ACC112 (cell line): Measurements from ENCODE around the gene OR6B1.

Source experiments
- H2AFZ ChIP-seq: fragments of 200-600 bp; sonication (generic); one replicate; pipeline ENCODE4 v1.6.0; 2017; ENCODE audit warnings: antibody characterized with exemption, low read length; ENCODE audit not compliant: unreplicated experiment
- H3K27ac ChIP-seq: fragments of 200-600 bp; sonication (generic); 2 replicates; pipeline ENCODE4 v1.5.1; 2014; ENCODE audit warnings: low read depth, mild to moderate bottlenecking, antibody characterized with exemption, low read length, moderate library complexity
- H3K27me3 ChIP-seq: fragments of 200-600 bp; sonication (generic); 2 replicates; pipeline ENCODE4 v1.6.1; 2014; ENCODE audit warnings: mild to moderate bottlenecking, antibody characterized with exemption, low read length, moderate library complexity, mixed read lengths; ENCODE audit not compliant: insufficient read depth
- H3K36me3 ChIP-seq: fragments of 200-600 bp; sonication (generic); 2 replicates; pipeline ENCODE4 v1.6.1; 2016; ENCODE audit warnings: mild to moderate bottlenecking, antibody characterized with exemption, low read length, moderate library complexity, mixed read lengths; ENCODE audit not compliant: insufficient read depth
- H3K4me1 ChIP-seq: fragments of 200-600 bp; sonication (generic); one replicate; pipeline ENCODE4 v1.6.1; 2016; ENCODE audit warnings: low read length, mixed read lengths; ENCODE audit not compliant: insufficient read depth, unreplicated experiment, control insufficient read depth
- H3K4me3 ChIP-seq: fragments of 200-600 bp; sonication (generic); 2 replicates; pipeline ENCODE4 v1.5.1; 2014; ENCODE audit warnings: mild to moderate bottlenecking, low read depth, low read length
- H3K79me2 ChIP-seq: fragments of 200-600 bp; sonication (generic); one replicate; pipeline ENCODE4 v1.6.0; 2016; ENCODE audit warnings: low read length; ENCODE audit not compliant: control insufficient read depth, unreplicated experiment, insufficient read depth

The OR6B1 gene

GRCh38 chr7:143978585-143978984 lies 21.5 kb upstream of the OR6B1 start:
- no peaks in the 10 kb centered on the region for H3K36me3 ChIP-seq
- peaks cover 27% of the 10 kb centered on the region for H3K4me1 ChIP-seq
- H3K79me2 ChIP-seq, result no peaks in the 10 kb centered on the region
- no peaks in the 10 kb centered on the region for H3K27me3 ChIP-seq
- peak overlapping the region; percentile 14; the same call in 1 of the 2 replicates for H3K4me3 ChIP-seq
- H3K27ac ChIP-seq, result peak overlapping the region; percentile 80; the same call in 1 of the 2 replicates
- H2AFZ ChIP-seq, result no peak overlapping the region

- Histone ChIP-seq H3K27ac (peak overlapping the region; percentile 80), H2AFZ (no peak overlapping the region), H3K4me3 (peak overlapping the region; percentile 30; the same call in 1 of the 2 replicates), H3K4me1 (peaks cover 27% of the 10 kb centered on the region), H3K36me3 (no peaks in the 10 kb centered on the region), H3K79me2 (no peaks in the 10 kb centered on the region), H3K27me3 (no peaks in the 10 kb centered on the region)
Observed at GRCh38 chr7:143979359-143979758, 20.8 kb upstream of the OR6B1 start.

- H3K27ac ChIP-seq, result peak overlapping the region; percentile 80
- H3K79me2 ChIP-seq, result no peaks in the 10 kb centered on the region
- no peaks in the 10 kb centered on the region for H3K36me3 ChIP-seq
- peak overlapping the region; percentile 30; the same call in 1 of the 2 replicates for H3K4me3 ChIP-seq
- H3K4me1 ChIP-seq, result peaks cover 27% of the 10 kb centered on the region
- H2AFZ ChIP-seq, result no peak overlapping the region
- no peaks in the 10 kb centered on the region for H3K27me3 ChIP-seq
Observed at GRCh38 chr7:143979998-143980397, 20.1 kb upstream of the OR6B1 start.

GRCh38 chr7:143980746-143981510 lies 19.2 kb upstream of the OR6B1 start:
- no peaks in the 10 kb centered on the region for H3K36me3 ChIP-seq
- no peak overlapping the region for H3K4me3 ChIP-seq
- no peaks in the 10 kb centered on the region for H3K27me3 ChIP-seq
- H3K4me1 ChIP-seq, result peaks cover 27% of the 10 kb centered on the region
- peak overlapping the region; percentile 80; the same call in 1 of the 2 replicates for H3K27ac ChIP-seq
- H2AFZ ChIP-seq, result no peak overlapping the region
- H3K79me2 ChIP-seq, result no peaks in the 10 kb centered on the region

GRCh38 chr7:143983960-143984359 lies 16.2 kb upstream of the OR6B1 start:
- H3K27ac ChIP-seq, result no peak overlapping the region
- no peaks in the 10 kb centered on the region for H3K27me3 ChIP-seq
- H2AFZ ChIP-seq, result no peak overlapping the region
- no peak overlapping the region for H3K4me3 ChIP-seq
- peaks cover 28% of the 10 kb centered on the region for H3K4me1 ChIP-seq
- H3K36me3 ChIP-seq, result no peaks in the 10 kb centered on the region
- no peaks in the 10 kb centered on the region for H3K79me2 ChIP-seq

- H3K4me3 ChIP-seq, result peak overlapping the region; percentile 48
- H3K79me2 ChIP-seq, result no peaks in the 10 kb centered on the region
- H3K36me3 ChIP-seq, result no peaks in the 10 kb centered on the region
- H3K4me1 ChIP-seq, result peaks cover 8% of the 10 kb centered on the region
- H2AFZ ChIP-seq, result peak overlapping the region; percentile 98
- H3K27ac ChIP-seq, result no peak overlapping the region
- H3K27me3 ChIP-seq, result no peaks in the 10 kb centered on the region
Observed at GRCh38 chr7:143987513-143987912, 12.6 kb upstream of the OR6B1 start.

- peaks cover 8% of the 10 kb centered on the region for H3K4me1 ChIP-seq
- H3K79me2 ChIP-seq, result no peaks in the 10 kb centered on the region
- no peaks in the 10 kb centered on the region for H3K27me3 ChIP-seq
- H2AFZ ChIP-seq, result no peak overlapping the region
- no peaks in the 10 kb centered on the region for H3K36me3 ChIP-seq
- no peak overlapping the region for H3K4me3 ChIP-seq
- H3K27ac ChIP-seq, result no peak overlapping the region
Observed at GRCh38 chr7:143988976-143989745, 11.0 kb upstream of the OR6B1 start.

GRCh38 chr7:143992670-143993069 lies 7.5 kb upstream of the OR6B1 start:
- Histone ChIP-seq H3K4me3 (no peak overlapping the region), H3K36me3 (no peaks in the 10 kb centered on the region), H3K27me3 (no peaks in the 10 kb centered on the region), H3K27ac (no peak overlapping the region), H3K79me2 (no peaks in the 10 kb centered on the region), H3K4me1 (peaks cover 6% of the 10 kb centered on the region), H2AFZ (no peak overlapping the region)

- no peak overlapping the region for H2AFZ ChIP-seq
- no peaks in the 10 kb centered on the region for H3K4me1 ChIP-seq
- no peak overlapping the region for H3K27ac ChIP-seq
- no peaks in the 10 kb centered on the region for H3K36me3 ChIP-seq
- no peaks in the 10 kb centered on the region for H3K27me3 ChIP-seq
- no peak overlapping the region for H3K4me3 ChIP-seq
- no peaks in the 10 kb centered on the region for H3K79me2 ChIP-seq
Observed at GRCh38 chr7:143993924-143994323, 6.2 kb upstream of the OR6B1 start.

- Histone ChIP-seq H2AFZ (peak overlapping the region; percentile 91), H3K4me3 (peak overlapping the region; percentile 9; the same call in 1 of the 2 replicates)
Observed at GRCh38 chr7:144001543-144001942, 1.4 kb downstream of the OR6B1 start.

More at GRCh38 chr7:144001543-144001942, 1.4 kb downstream of the OR6B1 start:
- no peaks in the 10 kb centered on the region for H3K27me3 ChIP-seq
- no peak overlapping the region for H3K27ac ChIP-seq
- no peaks in the 10 kb centered on the region for H3K79me2 ChIP-seq
- no peaks in the 10 kb centered on the region for H3K36me3 ChIP-seq
- H3K4me1 ChIP-seq, result peaks cover 9% of the 10 kb centered on the region
